PC-9 (cell line): ENCODE data around the gene ZNF618.

ENCODE experiments used
- EZH2 ChIP-seq: fragments of 200-600 bp; sonication (generic); IDR thresholded peaks from 2 replicates; pipeline ENCODE4 v1.8.0; 2017; ENCODE audit warnings: antibody characterized with exemption, low read depth
- TF ChIP-seq, protein P1 (sequence below): fragments of 200-600 bp; sonication (generic); conservative IDR thresholded peaks from 2 replicates; pipeline ENCODE4 v1.6.1; 2017; ENCODE audit warnings: mixed run types, antibody characterized with exemption, mild to moderate bottlenecking, moderate library complexity

DNA sequence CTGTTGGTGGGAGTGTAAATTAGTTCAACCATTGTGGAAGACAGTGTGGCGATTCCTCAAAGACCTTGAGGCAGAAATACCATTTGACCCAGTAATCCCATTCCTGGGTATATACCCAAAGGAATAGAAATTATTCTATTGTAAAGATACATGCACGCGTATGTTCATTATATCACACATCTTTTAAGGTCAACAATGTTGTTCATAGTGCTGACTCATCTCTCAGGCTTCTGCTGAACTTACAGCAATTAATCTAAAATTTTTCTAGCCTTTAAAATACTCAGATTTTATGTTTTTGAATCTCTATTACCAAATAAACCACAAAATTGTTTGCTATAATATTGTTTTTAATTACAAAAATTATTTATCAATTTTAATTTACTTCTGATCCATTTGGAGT is 38.8 kb upstream of the ZNF618 start:
- TF ChIP-seq, protein P1, sequence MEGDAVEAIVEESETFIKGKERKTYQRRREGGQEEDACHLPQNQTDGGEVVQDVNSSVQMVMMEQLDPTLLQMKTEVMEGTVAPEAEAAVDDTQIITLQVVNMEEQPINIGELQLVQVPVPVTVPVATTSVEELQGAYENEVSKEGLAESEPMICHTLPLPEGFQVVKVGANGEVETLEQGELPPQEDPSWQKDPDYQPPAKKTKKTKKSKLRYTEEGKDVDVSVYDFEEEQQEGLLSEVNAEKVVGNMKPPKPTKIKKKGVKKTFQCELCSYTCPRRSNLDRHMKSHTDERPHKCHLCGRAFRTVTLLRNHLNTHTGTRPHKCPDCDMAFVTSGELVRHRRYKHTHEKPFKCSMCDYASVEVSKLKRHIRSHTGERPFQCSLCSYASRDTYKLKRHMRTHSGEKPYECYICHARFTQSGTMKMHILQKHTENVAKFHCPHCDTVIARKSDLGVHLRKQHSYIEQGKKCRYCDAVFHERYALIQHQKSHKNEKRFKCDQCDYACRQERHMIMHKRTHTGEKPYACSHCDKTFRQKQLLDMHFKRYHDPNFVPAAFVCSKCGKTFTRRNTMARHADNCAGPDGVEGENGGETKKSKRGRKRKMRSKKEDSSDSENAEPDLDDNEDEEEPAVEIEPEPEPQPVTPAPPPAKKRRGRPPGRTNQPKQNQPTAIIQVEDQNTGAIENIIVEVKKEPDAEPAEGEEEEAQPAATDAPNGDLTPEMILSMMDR: no peak
- no peak for TF ChIP-seq EZH2
